Measurements from ENCODE around the gene LIPG. TPM values are rescaled to one million over a fixed set of nuclear protein-coding genes. Genes with fewer than 3 reads are reported as not detected.

Gene LIPG
- total and polyA plus RNA-seq, 8 donors, result 0.39 to 8.2 (median 1.1) TPM

- Histone ChIP-seq H3K4me1 (no peaks in the 10 kb centered on the region), H3K9me3 (no peaks in the 10 kb centered on the region), H3K36me3 (no peaks in the 10 kb centered on the region), H3K27me3 (no peaks in the 10 kb centered on the region), H3K27ac (no peak overlapping the region), H3K4me3 (no peak overlapping the region)
- FAIRE-seq (no peak), ATAC-seq (peak in 1 of 4 donors; percentile 35), DNase-seq (no peak)
- intact Hi-C loops (cut with DNase I), result no loop called here
- no peak for TF ChIP-seq CTCF (IDR thresholded peaks at IDR 0.05)
- WGBS, 2 donors, result 79 to 85% methylated on average over 2 of the region's 2 CpGs
Measured at GRCh38 chr18:49617865-49618264, 56.0 kb downstream of the LIPG start.

GRCh38 chr18:49618742-49619681 lies 57.2 kb downstream of the LIPG start:
- DNase-seq (peak in 1 of 6 donors; percentile 27), ATAC-seq (peak in 2 of 4 donors; percentile 24 to 59), FAIRE-seq (no peak)
- Histone ChIP-seq H3K36me3 (no peaks in the 10 kb centered on the region), H3K4me1 (no peaks in the 10 kb centered on the region), H3K27ac (no peak overlapping the region), H3K9me3 (no peaks in the 10 kb centered on the region), H3K4me3 (no peak overlapping the region), H3K27me3 (no peaks in the 10 kb centered on the region)
- no peak for TF ChIP-seq CTCF (IDR thresholded peaks at IDR 0.05)
- intact Hi-C loops (cut with DNase I), result no loop called here
- whole genome bisulfite sequencing, 2 donors, result 53 to 56% methylated on average over 11 of the region's 11 CpGs

GRCh38 chr18:49619801-49620200 lies 57.9 kb downstream of the LIPG start:
- WGBS, 2 donors, result 87 to 94% methylated on average over 7 of the region's 7 CpGs
- Histone ChIP-seq H3K4me1 (no peaks in the 10 kb centered on the region), H3K27me3 (no peaks in the 10 kb centered on the region), H3K27ac (no peak overlapping the region), H3K9me3 (no peaks in the 10 kb centered on the region), H3K36me3 (no peaks in the 10 kb centered on the region), H3K4me3 (no peak overlapping the region)
- ATAC-seq (no peak), FAIRE-seq (no peak), DNase-seq (peak in 1 of 6 donors; percentile 21)
- intact Hi-C loops (cut with DNase I), result no loop called here
- no peak for TF ChIP-seq CTCF (IDR thresholded peaks at IDR 0.05)

- H3K9me3 ChIP-seq, result no peaks in the 10 kb centered on the region
- no peak overlapping the region for H3K4me3 ChIP-seq
- H3K27ac ChIP-seq, result no peak overlapping the region
- no peaks in the 10 kb centered on the region for H3K27me3 ChIP-seq
- TF ChIP-seq CTCF (IDR thresholded peaks at IDR 0.05), result no peak
- intact Hi-C loops (cut with DNase I), result no loop called here
- ATAC-seq (no peak), DNase-seq (no peak), FAIRE-seq (no peak)
- H3K36me3 ChIP-seq, result no peaks in the 10 kb centered on the region
- WGBS, 2 donors, result 80 to 84% methylated on average over 3 of the region's 3 CpGs
- H3K4me1 ChIP-seq, result no peaks in the 10 kb centered on the region
Measured at GRCh38 chr18:49621301-49621700, 59.4 kb downstream of the LIPG start.
